NOMO-1 (cell line): ENCODE data around the gene FAM53A.
"Not testable (repeated sequence)": the region's sequence is repeated elsewhere in the genome, so short reads cannot be mapped to it uniquely, and the experiment has no call there.

Experiments used
- DNase-seq, 2 experiments: peaks; one replicate each; lab custom pipeline; 2025; ENCODE audit not compliant: unreplicated experiment in 2 of 2; lab: John Stamatoyannopoulos, UW

Gene FAM53A

DNA sequence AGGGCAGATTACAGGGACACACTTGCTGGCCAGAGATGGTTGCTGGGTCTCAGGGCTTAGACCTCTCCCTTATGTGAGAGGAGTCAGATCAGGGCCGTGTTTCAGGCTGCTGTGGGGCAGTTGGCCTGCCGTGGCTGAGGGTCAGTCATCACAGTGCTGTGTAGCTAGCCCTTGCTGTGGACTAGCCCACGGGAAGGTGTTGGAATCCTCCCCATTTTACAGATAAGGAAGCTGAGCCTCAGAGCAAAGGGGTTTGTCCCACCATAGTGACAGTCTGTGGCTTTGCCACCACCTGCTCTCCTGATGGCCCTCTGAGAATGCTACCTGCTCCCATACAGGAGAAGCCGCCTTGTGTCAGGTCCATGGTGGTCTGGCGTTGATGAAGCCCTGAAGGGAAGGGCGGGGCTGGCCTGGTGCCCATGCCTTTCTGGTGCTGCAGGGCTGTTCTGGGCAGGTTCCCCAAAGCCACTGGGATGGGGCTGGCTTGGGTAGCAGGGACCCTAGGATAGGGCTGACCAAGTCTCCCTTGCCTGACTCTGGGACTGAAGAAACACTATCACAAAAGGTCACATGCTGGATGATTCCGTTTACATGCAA lies 2.4 kb upstream of the FAM53A start:
- no peak for DNase-seq

- no peak for DNase-seq
Observed at GRCh38 chr4:1685235-1686150, 1.4 kb upstream of the FAM53A start.

GRCh38 chr4:1684506-1685234 lies 557 bp upstream of the FAM53A start:
- DNase-seq, result no peak

DNA sequence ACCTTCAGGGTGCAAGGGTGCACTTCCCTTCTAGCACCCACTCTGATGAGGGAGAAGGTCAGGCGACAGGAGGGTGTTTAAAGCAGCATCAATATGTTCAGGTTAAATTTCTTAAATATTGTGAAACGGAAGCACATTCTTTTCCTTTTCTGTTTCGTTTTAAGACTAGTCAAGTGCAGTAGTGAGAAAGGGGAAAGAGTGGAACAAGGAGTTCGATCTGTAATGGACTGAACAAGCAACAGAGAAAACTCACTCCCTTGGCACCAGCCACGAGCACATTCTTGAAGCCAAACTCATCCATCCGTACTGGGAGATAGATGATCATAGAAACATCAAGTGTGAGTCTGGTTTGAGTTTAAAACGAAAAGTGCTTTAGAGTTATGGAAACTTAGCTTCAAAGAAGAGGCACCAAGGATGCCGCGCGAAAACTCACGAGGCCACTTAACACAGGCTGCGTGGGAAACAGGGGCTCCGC lies 815 bp downstream of the FAM53A start:
- peak in 1 of 2 experiments; percentile 35 for DNase-seq

- DNase-seq, result no peak
Observed at GRCh38 chr4:1682860-1683259, 1.3 kb downstream of the FAM53A start.

GRCh38 chr4:1678244-1678643 lies 5.9 kb downstream of the FAM53A start:
- no peak for DNase-seq

DNA sequence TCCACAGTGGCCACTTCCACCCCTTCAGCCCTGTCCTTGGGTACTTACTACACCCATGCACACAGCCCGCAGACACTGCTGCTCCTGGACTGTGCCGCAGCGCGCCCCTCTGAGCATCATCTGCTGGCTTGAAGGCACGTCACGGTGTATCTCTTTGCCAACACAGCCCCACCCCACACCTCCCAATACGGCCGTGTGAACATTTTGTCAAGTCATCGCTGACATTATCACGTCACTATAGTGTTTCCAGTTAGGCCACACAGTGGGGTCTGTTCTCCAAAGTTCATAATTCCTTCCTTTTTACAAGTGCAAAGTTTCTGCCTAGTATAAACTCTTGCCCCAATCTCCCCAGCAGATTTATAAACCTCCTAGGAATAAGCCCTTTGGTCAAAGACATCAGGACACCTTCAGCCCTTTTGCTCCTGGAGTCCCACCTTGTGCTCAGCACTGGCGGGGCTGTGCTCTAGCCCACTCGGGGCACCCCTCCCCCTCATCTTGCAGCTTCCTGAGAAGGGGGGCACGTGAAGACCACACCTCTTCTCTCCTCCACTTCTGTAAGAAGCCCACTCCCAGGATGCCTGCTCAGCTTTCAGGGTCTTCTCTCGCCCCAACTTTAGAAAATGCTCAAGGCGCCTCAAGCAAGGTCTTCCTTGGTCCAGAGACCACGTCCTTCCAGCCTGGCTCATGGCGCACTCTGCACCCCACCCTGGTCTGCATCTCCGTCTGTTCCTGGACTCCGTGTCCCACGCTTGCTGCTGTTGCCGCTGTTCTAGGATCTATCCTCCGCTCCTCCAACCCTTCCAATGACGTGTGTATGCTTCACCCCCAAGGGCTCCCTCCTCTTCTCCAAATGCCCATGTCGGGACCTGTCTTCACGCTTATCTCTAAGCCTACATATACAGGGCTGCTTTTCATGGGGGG lies 7.2 kb downstream of the FAM53A start:
- peak in 1 of 2 experiments; percentile 2 for DNase-seq

GRCh38 chr4:1675802-1676137 lies 8.3 kb downstream of the FAM53A start:
- DNase-seq, result no peak

DNA sequence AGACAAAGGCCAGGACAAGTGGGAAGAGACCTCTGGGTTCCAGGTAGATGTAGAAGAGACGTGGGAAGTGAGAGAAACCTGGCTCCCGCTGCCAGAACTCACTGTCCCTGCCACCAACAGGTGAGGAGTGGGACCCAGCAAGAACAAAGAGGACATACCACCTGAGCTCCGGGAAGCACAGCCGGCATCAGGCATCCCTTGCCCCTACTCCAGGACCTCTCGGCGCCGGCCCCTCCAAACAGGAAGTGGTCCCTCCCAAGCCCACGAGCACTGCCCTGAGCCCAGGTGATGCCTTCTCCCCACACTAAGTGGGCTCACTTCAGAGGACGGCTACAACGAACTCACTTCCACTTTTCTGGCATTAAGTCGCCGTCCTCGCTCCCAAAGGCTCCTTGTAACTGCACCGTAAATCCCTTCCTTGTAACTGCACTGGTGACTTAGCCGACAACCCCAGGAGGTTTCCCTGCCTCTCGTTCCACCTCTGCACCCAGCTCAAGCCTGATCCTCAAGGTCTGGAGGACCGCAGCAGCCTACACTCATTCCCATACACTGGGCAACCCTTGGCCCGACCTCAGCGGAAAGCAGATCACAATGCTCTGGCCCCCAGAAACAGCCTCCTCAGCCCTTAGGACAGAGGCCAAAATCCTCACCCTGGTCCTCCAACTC lies 8.8 kb downstream of the FAM53A start:
- no peak for DNase-seq

DNA sequence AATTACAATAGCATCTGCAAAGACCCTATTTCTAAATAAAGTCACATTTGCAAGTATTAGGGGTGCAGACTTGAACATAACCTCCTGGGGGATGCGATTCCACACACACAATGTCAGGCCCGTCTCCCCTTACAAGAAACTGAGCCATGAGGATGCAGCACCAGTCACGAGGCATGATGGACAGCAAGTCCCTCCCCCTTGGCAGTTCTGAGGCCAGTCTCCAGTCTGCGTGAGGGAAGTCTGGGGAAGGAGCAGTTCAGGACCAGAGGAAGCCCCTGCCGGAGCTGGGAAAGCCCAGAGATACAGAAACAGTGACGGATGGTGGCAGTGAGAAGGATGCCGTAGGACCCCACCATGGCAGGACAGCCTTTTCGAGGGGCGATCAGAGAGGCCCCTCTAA lies 9.4 kb downstream of the FAM53A start:
- no peak for DNase-seq

DNA sequence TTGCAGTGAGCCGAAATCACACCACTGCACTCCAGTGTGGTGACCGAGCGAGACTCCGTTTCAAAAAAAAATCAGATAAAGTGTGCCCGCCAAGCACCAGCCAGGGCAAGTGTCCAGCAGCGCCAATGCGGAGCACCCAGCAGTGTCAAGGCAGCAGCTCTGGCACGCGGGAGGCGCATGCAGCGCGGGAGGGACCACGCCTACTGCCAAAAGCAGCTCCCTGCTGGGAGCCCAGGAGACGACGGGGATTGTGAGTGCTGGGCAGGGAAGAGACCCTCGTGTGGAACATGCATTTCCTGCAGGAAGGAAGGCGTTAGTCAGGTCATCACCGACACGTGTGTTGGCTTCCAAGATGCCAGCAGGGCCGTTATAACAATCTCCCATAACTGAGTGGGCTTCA lies 10.4 kb downstream of the FAM53A start:
- no peak for DNase-seq

DNA sequence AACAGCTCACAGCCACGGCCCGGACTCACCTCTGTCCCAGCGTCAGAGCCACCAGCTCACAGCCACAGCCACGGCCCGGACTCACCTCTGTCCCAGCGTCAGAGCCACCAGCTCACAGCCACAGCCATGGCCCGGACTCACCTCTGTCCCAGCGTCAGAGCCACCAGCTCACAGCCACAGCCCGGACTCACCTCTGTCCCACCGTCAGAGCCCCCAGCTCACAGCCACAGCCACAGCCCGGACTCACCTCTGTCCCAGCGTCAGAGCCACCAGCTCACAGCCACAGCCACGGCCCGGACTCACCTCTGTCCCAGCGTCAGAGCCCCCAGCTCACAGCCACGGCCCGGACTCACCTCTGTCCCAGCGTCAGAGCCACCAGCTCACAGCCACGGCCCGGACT lies 13.1 kb downstream of the FAM53A start:
- not testable (repeated sequence) for DNase-seq

DNA sequence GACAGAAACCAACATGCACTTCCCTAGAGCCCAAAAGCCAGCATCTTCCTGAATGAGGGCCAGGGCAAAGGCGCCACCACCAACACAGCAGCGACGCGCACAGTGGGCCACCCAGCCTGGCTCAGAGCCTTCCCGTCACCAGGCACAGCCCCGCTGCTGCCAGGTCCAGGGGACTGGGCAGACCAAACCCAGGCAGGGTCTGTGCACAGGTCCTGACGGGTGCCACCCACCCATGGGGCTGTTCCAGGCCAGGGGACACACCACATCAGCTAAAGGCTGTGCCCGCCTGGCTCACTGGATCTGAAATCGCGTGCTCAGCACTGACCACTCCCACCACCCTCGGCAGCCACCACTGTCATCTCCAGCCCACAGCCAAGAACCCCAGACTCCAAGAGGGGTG lies 13.8 kb downstream of the FAM53A start:
- DNase-seq, result no peak

GRCh38 chr4:1669850-1670249 lies 14.3 kb downstream of the FAM53A start:
- no peak for DNase-seq

- DNase-seq, result no peak
Observed at GRCh38 chr4:1669270-1669669, 14.8 kb downstream of the FAM53A start.

DNA sequence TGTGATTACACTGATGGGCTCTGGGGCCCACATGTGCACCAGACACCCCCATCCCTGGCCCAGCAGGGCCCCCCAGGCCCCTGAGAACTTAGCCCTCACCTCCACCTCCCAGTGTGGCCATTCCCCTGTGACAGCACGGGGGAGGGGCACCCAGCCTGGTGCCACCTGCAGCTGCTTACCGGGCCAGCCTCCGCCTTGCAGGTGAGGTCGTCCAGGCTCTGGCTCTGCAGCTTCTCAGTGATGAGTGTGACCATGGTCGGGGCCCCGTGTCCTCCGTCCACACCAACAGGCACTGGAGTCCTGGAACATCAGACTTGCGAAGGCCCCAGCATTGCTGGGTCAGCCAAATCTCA lies 15.6 kb downstream of the FAM53A start:
- DNase-seq, result no peak

DNA sequence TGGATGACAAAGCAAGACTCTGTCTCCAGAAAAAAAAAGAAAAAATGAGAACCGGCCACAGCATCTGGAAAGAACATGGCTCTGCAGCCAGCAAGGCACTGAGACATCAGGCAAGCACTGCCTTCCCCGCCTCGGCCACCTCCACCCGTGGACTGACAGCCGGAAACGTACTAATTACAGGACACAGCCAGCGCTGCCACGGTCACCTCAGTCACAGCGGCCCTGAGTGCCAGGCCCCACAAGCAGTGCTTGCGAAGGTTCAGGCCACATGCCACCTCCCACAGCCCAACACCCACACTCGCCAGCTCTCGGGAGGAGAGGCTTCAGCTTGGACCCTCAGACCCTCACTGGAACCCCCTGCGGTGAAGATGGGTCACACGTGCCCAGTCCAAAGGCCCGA lies 16.8 kb downstream of the FAM53A start:
- no peak for DNase-seq

- DNase-seq, result no peak
Observed at GRCh38 chr4:1666391-1666790, 17.7 kb downstream of the FAM53A start.

DNA sequence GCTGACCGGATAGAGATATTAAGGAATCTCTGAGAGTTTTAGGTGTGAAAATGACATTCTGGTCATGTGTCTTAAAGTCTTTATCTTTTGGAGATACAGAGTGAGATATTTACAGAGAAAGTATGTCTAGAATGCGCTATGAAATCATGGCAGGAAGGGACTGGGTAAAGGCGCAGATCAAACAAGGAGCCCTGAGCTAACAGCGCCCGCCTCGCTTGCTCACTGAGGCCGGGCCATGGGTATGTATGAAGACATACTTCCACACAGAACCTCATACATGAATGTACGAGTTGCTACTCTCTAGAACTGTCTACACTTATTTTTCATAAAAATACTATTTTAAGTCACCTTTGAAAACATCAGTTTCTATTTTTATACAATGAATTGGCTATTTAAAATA lies 20.0 kb downstream of the FAM53A start:
- DNase-seq, result no peak

- no peak for DNase-seq
Observed at GRCh38 chr4:1663549-1663948, 20.6 kb downstream of the FAM53A start.
